Gastroesophageal sphincter (tissue), 4 donors: ENCODE data around the gene BMPR1A. TPM values are rescaled to one million over a fixed set of nuclear protein-coding genes. Genes with fewer than 3 reads are reported as not detected.

Source experiments
- ATAC-seq: fragments of 150-250 bp; one replicate; pipeline ENCODE4 v1.9.1; 2016; ENCODE audit warnings: mild to moderate bottlenecking, moderate library complexity
- H3K27ac ChIP-seq, 4 donors: fragments of 200-600 bp; sonication (generic) in 3 of 4; 1 replicate in 3 of 4; 2 replicates in 1 of 4; pipeline ENCODE4 v1.5.1; 2016 to 2019
- H3K27me3 ChIP-seq: fragments of 200-600 bp; sonication (generic); one replicate; pipeline ENCODE4 v1.5.1; 2019
- H3K36me3 ChIP-seq, 2 donors: fragments of 200-600 bp; sonication (generic); one replicate each; pipeline ENCODE4 v1.5.1; 2019; ENCODE audit warnings: control low read depth in 1 of 2
- H3K4me1 ChIP-seq, 3 donors: fragments of 200-600 bp; sonication (generic); 1 replicate in 2 of 3; 2 replicates in 1 of 3; pipeline ENCODE4 v1.5.1; 2016 to 2019; ENCODE audit warnings: control low read depth in 2 of 3
- H3K4me3 ChIP-seq, 2 donors: fragments of 200-600 bp; sonication (generic); one replicate each; pipeline ENCODE4 v1.5.1; 2019; ENCODE audit warnings: mild to moderate bottlenecking in 1 of 2, moderate library complexity in 1 of 2
- H3K9me3 ChIP-seq, 3 donors: fragments of 200-600 bp; sonication (generic); one replicate each; pipeline ENCODE4 v1.5.1; 2017 to 2019; ENCODE audit warnings: control low read depth in 2 of 3
- EP300 ChIP-seq: sonication (generic); formaldehyde crosslinking; IDR thresholded peaks from one replicate; pipeline ENCODE4 v1.6.1; 2017; ENCODE audit warnings: antibody characterized with exemption, mild to moderate bottlenecking
- POLR2A ChIP-seq, 2 donors: fragments of 450-650 bp; IDR thresholded peaks; one replicate each; pipeline ENCODE4 v1.6.1; 2017; ENCODE audit warnings: antibody characterized with exemption in 2 of 2, mild to moderate bottlenecking in 2 of 2, moderate library complexity in 1 of 2
- POLR2AphosphoS5 ChIP-seq: sonication (generic); formaldehyde crosslinking; IDR thresholded peaks from one replicate; pipeline ENCODE4 v1.6.1; 2017; ENCODE audit warnings: antibody characterized with exemption
- WGBS, 2 donors: methylation state at CpG; one replicate each; pipeline ENCODE4 v1.1.5; 2018; ENCODE audit warnings: low coverage in 1 of 2; 5-methylcytosine and 5-hydroxymethylcytosine counted together
- total RNA-seq, 4 donors: library from RNA; depleted of rRNA; stranded (reverse); fragments of >200 nt; gene quantifications; one replicate each; pipeline ENCODE4 v1.1.0, GENCODE V29; 2016
- TF ChIP-seq, protein P1 (sequence below), 4 experiments: fragments of 200-600 bp in 2 of 4; fragments of 450-650 bp in 2 of 4; sonication (generic) in 1 of 4; IDR thresholded peaks; one replicate each; pipeline ENCODE4 v1.5.1; 2017 to 2019; ENCODE audit warnings: antibody characterized with exemption in 4 of 4, mild to moderate bottlenecking in 2 of 4, moderate library complexity in 2 of 4

The BMPR1A gene
- total RNA-seq, 4 donors from 2014 or later: 91.5 to 121 (median 117) TPM

DNA sequence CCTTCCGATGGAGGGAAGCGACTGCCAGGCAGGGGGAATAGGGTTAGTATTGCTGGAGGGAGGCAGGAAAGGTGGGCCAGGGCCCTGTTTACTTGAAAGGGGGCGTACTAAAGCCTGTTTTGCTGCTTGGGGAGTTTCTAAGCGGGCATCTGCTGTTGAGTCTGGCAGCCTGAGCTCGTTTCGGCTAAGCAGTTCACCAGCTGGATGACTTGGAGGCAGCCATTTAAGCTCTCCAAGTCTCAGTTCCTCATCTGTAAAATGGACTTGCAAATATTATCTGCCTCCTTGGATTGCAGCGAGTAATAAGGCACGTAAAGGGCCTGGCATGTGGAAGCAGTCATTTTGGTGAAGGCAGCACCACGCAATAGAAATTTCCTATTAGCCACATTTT, 44.1 kb upstream of the BMPR1A start:
- ATAC-seq: no peak
- Histone ChIP-seq H3K36me3 (peaks cover 0 to 22% of the 10 kb centered on the region in 2 donors), H3K27me3 (no peaks in the 10 kb centered on the region), H3K4me3 (peak overlapping the region; percentile 66 to 76), H3K9me3 (no peaks in the 10 kb centered on the region), H3K27ac (peak overlapping the region; percentile 93 to 97 (median 95)), H3K4me1 (peaks cover 0 to 51% (median 10%) of the 10 kb centered on the region in 3 donors)
- WGBS, 2 donors: 10 to 53% methylated on average over 2 to 3 of the region's 9 CpGs
- TF ChIP-seq, protein P1, sequence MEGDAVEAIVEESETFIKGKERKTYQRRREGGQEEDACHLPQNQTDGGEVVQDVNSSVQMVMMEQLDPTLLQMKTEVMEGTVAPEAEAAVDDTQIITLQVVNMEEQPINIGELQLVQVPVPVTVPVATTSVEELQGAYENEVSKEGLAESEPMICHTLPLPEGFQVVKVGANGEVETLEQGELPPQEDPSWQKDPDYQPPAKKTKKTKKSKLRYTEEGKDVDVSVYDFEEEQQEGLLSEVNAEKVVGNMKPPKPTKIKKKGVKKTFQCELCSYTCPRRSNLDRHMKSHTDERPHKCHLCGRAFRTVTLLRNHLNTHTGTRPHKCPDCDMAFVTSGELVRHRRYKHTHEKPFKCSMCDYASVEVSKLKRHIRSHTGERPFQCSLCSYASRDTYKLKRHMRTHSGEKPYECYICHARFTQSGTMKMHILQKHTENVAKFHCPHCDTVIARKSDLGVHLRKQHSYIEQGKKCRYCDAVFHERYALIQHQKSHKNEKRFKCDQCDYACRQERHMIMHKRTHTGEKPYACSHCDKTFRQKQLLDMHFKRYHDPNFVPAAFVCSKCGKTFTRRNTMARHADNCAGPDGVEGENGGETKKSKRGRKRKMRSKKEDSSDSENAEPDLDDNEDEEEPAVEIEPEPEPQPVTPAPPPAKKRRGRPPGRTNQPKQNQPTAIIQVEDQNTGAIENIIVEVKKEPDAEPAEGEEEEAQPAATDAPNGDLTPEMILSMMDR (IDR thresholded peaks at IDR 0.05): no peak
- no peak for TF ChIP-seq POLR2A (IDR thresholded peaks at IDR 0.05)
- no peak for TF ChIP-seq EP300
- no peak for TF ChIP-seq POLR2AphosphoS5

DNA sequence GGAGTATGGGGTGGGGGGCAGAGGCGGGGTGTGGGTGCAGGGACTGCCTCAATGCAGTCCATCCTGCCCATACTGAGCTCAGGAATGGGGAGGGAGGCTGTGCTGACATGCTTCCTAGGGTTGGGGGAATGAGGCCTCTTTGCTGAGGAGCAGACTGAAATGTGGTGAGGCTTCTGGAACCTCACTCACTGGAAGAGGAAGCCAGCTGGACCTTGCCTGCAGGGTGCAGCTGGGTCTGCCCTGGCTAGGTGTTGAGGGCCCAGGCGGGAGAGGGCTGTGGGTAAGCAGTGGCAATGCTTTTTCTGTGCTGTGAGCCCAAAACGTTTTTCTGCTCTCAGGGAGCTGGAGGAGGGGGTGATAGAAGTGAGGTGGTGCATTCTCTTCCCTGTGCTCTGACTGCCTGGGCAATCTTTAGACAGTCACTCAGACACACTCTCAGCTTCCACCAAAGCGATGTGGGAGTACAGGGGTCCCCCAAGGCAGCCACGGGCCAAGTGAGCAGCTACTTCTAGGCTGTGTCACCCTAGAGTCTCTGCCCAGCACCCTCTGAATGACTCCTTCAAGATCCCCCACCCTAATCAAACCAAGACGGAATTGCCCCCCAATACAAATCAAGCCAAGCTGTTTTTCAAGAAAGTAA, 41.1 kb upstream of the BMPR1A start:
- H3K4me1 ChIP-seq: peaks cover 0 to 40% (median 10%) of the 10 kb centered on the region in 3 donors

DNA sequence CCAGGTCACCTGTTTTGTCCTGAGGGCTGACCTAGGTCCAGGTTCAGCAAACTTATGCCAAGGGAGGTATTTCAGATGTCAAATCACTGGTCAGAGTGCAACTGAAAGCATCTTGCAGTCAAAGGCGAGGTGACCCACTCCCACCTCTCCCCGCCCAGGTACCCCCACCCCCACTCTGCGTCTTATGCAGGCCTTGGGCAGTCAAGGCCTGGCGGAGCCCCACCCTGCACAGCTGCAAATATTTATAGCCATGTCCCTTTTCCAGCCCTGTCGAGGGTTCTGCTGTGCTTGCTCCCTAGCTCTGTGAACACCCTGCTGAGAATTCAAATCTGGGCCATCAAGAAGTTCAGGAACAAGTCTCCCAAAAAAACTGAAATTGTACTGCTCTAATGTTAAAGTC, 40.6 kb upstream of the BMPR1A start:
- ATAC-seq: no peak
- Histone ChIP-seq H3K4me1 (peaks cover 0 to 34% (median 6%) of the 10 kb centered on the region in 3 donors), H3K27ac (peak overlapping the region in 3 of 4 donors; percentile 3 to 61 (median 55)), H3K4me3 (no peak overlapping the region), H3K9me3 (no peaks in the 10 kb centered on the region), H3K36me3 (peaks cover 0 to 13% of the 10 kb centered on the region in 2 donors), H3K27me3 (no peaks in the 10 kb centered on the region)
- TF ChIP-seq POLR2A (IDR thresholded peaks at IDR 0.05): no peak
- TF ChIP-seq, protein P1 (IDR thresholded peaks at IDR 0.05): no peak
- no peak for TF ChIP-seq EP300
- no peak for TF ChIP-seq POLR2AphosphoS5
- 55% methylated on average over 2 of the region's 5 CpGs; no CpG with 5 or more reads in 1 of the 2 donors for WGBS, 2 donors

More for the DNA sequence above, 41.1 kb upstream of the BMPR1A start:
- H3K27ac ChIP-seq: peak overlapping the region in 3 of 4 donors; percentile 3 to 61 (median 55)
- WGBS, 2 donors: 100% methylated on average over 1 of the region's 6 CpGs; no CpG with 5 or more reads in 1 of the 2 donors
- no peak overlapping the region for H3K4me3 ChIP-seq
- H3K36me3 ChIP-seq: peaks cover 0 to 13% of the 10 kb centered on the region in 2 donors
- TF ChIP-seq POLR2AphosphoS5: no peak
- TF ChIP-seq, protein P1 (IDR thresholded peaks at IDR 0.05): no peak
- TF ChIP-seq EP300: no peak
- no peak for TF ChIP-seq POLR2A (IDR thresholded peaks at IDR 0.05)
- ATAC-seq: no peak
- H3K27me3 ChIP-seq: no peaks in the 10 kb centered on the region
- H3K9me3 ChIP-seq: no peaks in the 10 kb centered on the region

DNA sequence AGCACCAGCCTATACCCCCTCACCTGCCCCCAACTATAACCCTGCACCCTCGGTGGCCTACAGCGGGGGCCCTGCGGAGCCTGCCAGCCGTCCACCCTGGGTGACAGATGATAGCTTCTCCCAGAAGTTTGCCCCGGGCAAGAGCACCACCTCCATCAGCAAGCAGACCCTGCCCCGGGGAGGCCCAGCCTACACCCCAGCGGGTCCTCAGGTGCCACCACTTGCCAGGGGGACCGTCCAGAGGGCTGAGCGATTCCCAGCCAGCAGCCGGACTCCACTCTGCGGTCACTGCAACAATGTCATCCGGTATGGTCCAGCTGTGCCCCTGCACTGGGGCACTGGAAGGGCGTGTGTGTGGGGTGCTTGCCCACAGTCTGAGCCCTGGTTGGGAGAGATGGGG, 40.0 kb upstream of the BMPR1A start:
- H3K36me3 ChIP-seq: peaks cover 0 to 13% of the 10 kb centered on the region in 2 donors
- WGBS, 2 donors: 88% methylated on average over 4 of the region's 13 CpGs; no CpG with 5 or more reads in 1 of the 2 donors
- peaks cover 0 to 32% (median 4%) of the 10 kb centered on the region in 3 donors for H3K4me1 ChIP-seq
- ATAC-seq: no peak
- H3K27ac ChIP-seq: peak overlapping the region in 3 of 4 donors; percentile 12 to 61 (median 55)
- H3K9me3 ChIP-seq: no peaks in the 10 kb centered on the region
- H3K4me3 ChIP-seq: no peak overlapping the region
- TF ChIP-seq EP300 (no peak), POLR2AphosphoS5 (no peak), POLR2A (IDR thresholded peaks at IDR 0.05) (no peak)
- TF ChIP-seq, protein P1 (IDR thresholded peaks at IDR 0.05): no peak
- no peaks in the 10 kb centered on the region for H3K27me3 ChIP-seq

DNA sequence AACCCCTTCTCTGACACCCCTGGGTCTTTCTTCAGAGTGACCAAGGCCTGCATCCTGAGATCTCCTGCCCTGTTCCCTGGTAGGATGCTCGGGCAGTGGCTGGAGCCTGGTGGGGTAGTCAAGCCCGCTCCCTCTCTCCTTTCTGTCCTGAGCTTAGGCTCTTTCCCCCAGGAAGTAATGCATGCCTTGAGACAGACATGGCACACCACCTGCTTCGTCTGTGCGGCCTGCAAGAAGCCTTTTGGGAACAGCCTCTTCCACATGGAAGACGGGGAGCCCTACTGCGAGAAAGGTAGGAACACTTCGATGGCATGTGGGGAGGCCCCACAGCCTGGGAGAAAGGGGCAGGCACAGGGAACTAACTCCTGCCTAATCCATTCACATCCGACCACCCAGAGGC, 37.9 kb upstream of the BMPR1A start:
- TF ChIP-seq, protein P1 (IDR thresholded peaks at IDR 0.05): no peak
- TF ChIP-seq EP300: no peak
- TF ChIP-seq POLR2AphosphoS5: no peak
- no peak for TF ChIP-seq POLR2A (IDR thresholded peaks at IDR 0.05)
- H3K36me3 ChIP-seq: peaks cover 0 to 13% of the 10 kb centered on the region in 2 donors
- 80 to 84% methylated on average over 2 to 5 of the region's 8 CpGs for WGBS, 2 donors
- no peak for ATAC-seq
- peak overlapping the region in 2 of 4 donors; percentile 13 to 38 for H3K27ac ChIP-seq
- H3K4me1 ChIP-seq: peaks cover 0 to 15% (median 0%) of the 10 kb centered on the region in 3 donors
- no peaks in the 10 kb centered on the region for H3K27me3 ChIP-seq
- H3K9me3 ChIP-seq: no peaks in the 10 kb centered on the region
- H3K4me3 ChIP-seq: no peak overlapping the region
